HG03095 (cell line): Measurements from ENCODE around the gene ZNF677.
"Not testable (repeated sequence)": the region's sequence is repeated elsewhere in the genome, so short reads cannot be mapped to it uniquely, and the experiment has no call there.

ENCODE experiments used
- ATAC-seq: cut with Tn5 transposase; IDR thresholded peaks from one replicate; pipeline ENCODE4 v1.9.1; 2021; ENCODE audit warnings: moderate library complexity; ENCODE audit not compliant: unreplicated experiment

Gene ZNF677

DNA sequence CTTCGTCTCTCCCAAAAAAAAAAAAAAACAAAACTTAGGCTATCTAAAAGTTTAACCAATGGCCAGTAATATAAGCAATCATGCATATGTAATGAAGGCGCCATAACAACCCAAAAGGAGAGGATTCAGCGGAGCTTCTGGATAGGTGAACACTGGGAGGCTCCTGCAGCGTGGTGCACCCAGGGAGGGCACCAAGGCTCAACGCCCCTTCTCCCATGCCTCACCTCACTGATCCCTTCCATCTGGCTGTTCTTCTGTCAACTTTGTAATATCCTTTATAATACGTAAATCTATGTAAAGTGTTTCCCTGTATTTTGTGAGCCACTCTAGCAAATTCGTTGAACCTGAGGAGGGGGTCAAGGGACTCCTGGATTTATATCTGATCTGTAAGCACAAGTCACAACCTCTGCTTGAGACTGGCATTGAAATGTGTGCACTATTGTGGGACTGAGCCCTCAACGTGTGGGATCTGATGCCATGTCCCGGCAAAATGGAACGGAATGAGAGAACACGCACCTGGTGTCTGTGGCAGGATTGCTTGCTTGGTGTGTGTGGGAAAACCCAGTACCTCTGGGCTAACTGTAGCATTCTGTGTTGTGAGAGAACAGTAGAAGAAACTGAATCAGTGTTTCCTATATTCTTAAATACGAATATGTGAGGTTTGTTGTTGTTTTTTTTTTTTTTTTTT lies 61.0 kb downstream of the ZNF677 start:
- no peak for ATAC-seq

GRCh38 chr19:53192771-53193534 lies 61.7 kb downstream of the ZNF677 start, which contains the start of gene ZNF665:
Gene ZNF665 (minus strand): TSS chr19:53193358. CDS start chr19:53182898, 10,460 bp downstream.
- no peak for ATAC-seq

DNA sequence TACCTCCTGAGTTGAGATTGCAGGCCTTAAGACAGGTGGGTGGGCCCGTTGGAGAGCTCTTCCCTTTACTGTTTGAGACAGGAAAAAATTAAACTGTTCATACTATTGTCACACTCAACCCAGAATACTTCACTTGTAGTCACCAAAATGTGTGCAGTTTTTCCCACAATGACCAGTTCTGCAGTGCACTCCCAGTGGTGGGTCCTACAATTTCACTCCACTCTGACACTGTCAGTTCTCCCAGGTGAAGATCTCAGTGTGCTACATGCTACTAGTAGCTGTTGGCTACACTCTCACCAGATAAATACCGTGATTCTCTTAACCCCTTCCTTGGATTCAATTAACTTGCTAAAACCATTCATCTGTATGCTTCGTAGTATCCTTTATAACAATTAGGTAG lies 64.4 kb downstream of the ZNF677 start:
- no peak for ATAC-seq

DNA sequence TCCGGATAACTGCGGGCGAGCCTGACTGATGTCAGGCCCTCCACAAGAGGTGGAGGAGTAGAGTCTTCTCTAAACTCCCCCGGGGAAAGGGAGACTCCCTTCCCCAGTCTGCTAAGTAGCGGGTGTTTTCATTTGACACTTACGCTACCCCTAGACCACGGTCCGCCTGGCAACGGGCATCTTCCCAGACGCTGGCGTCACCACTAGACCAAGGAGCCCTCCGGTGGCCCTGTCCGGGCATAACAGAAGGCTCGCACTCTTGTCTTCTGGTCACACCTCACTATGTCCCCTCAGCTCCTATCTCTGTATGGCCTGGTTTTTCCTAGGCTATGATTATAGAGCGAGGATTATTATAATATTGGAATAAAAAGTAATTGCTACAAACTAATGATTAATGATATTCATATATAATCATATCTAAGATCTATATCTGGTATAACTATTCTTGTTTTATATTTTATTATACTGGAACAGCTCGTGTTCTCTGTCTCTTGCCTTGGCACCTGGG lies 64.9 kb downstream of the ZNF677 start:
- ATAC-seq: not testable (repeated sequence)
